K562 (cell line): ENCODE results near the gene HTR3E. TPM values are rescaled to one million over a fixed set of nuclear protein-coding genes. Genes with fewer than 3 reads are reported as not detected.

ENCODE experiments used
- CHD4 ChIP-seq: fragments of 200-600 bp; sonication (generic); IDR thresholded peaks from 3 replicates; pipeline ENCODE4 v1.6.1; 2012; ENCODE audit warnings: low read depth, mild to moderate bottlenecking, mixed read lengths, low read length, inconsistent platforms; ENCODE audit not compliant: insufficient read depth, insufficient replicate concordance, poor library complexity, severe bottlenecking
- HIVEP1 ChIP-seq: fragments of 250-450 bp; sonication (Bioruptor Pico); IDR thresholded peaks from 2 replicates; pipeline ENCODE4 v1.4.0; 2020; ENCODE audit warnings: mild to moderate bottlenecking
- MEF2D ChIP-seq: conservative IDR thresholded peaks from 2 replicates; pipeline ENCODE4 v1.6.1; 2016; ENCODE audit warnings: low read depth, missing genetic modification characterization, missing compliant biosample characterization
- NCOA4 ChIP-seq: fragments of 450-650 bp; IDR thresholded peaks from 2 replicates; pipeline ENCODE4 v1.6.1; 2018; ENCODE audit warnings: mild to moderate bottlenecking; ENCODE audit not compliant: partially characterized antibody
- POLR2AphosphoS2 ChIP-seq: IDR thresholded peaks from 2 replicates; pipeline ENCODE4 v1.6.1; 2012; ENCODE audit warnings: low read length, improper control_type of control experiment
- PTTG1 ChIP-seq: fragments of 450-650 bp; IDR thresholded peaks from 2 replicates; pipeline ENCODE4 v1.6.1; 2016; ENCODE audit warnings: low read depth, mild to moderate bottlenecking, missing genetic modification characterization, missing compliant biosample characterization
- ZNF121 ChIP-seq: sonication (generic); formaldehyde crosslinking; conservative IDR thresholded peaks from 2 replicates; pipeline ENCODE4 v1.8.0; 2022; ENCODE audit warnings: missing genetic modification reagents
- ZNF124 ChIP-seq: sonication (generic); formaldehyde crosslinking; IDR thresholded peaks from 2 replicates; pipeline ENCODE4 v1.8.1; 2022; ENCODE audit warnings: missing genetic modification reagents
- ZNF780A ChIP-seq: fragments of 250-450 bp; sonication (Bioruptor Pico); IDR thresholded peaks from 2 replicates; pipeline ENCODE4 v1.5.0; 2021; ENCODE audit warnings: mild to moderate bottlenecking
- polyA plus RNA-seq, 8 experiments: library from polyadenylated mRNA; depleted of rRNA in 4 of 8; stranded (reverse) in 5 of 8; unstranded in 3 of 8; fragments of >200 nt; fragmentation: Nextera tagmentation in 2 of 8; fragmentation: Illumina TruSeq in 1 of 8; extraction: Ambion mirVana in 2 of 8; extraction: Trizol in 1 of 8; gene quantifications; 2 replicates each; pipeline versions ENCODE4 v1.2.1 to v1.2.3, GENCODE V29; 2011 to 2014; ENCODE audit warnings: inconsistent platforms in 1 of 8, missing spikeins in 1 of 8
- total RNA-seq, 7 experiments: library from RNA; depleted of rRNA in 6 of 7; stranded (reverse); fragments of >200 nt in 6 of 7; fragmentation: Illumina TruSeq in 2 of 7; extraction: Trizol in 2 of 7; gene quantifications; 2 replicates each; pipeline versions ENCODE4 v1.2.1 to v1.2.3, GENCODE V29; 2011 to 2021; ENCODE audit warnings: low replicate concordance in 1 of 7
- TF ChIP-seq, protein P1 (sequence below): fragments of 250-450 bp; sonication (Bioruptor Pico); IDR thresholded peaks from 2 replicates; pipeline ENCODE4 v1.8.0; 2021; ENCODE audit warnings: moderate library complexity, mild to moderate bottlenecking, inconsistent platforms
- TF ChIP-seq, protein P2 (sequence below): fragments of 450-650 bp; IDR thresholded peaks from 2 replicates; pipeline ENCODE4 v1.6.1; 2016; ENCODE audit warnings: mild to moderate bottlenecking, moderate library complexity

Gene HTR3E
- total and polyA plus RNA-seq, 9 of the 15 experiments (the other 6 are each of a cell fraction or from before 2014, with no cell fraction given) = not detected

- TF ChIP-seq, protein P1, sequence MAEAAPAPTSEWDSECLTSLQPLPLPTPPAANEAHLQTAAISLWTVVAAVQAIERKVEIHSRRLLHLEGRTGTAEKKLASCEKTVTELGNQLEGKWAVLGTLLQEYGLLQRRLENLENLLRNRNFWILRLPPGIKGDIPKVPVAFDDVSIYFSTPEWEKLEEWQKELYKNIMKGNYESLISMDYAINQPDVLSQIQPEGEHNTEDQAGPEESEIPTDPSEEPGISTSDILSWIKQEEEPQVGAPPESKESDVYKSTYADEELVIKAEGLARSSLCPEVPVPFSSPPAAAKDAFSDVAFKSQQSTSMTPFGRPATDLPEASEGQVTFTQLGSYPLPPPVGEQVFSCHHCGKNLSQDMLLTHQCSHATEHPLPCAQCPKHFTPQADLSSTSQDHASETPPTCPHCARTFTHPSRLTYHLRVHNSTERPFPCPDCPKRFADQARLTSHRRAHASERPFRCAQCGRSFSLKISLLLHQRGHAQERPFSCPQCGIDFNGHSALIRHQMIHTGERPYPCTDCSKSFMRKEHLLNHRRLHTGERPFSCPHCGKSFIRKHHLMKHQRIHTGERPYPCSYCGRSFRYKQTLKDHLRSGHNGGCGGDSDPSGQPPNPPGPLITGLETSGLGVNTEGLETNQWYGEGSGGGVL = no peak
- TF ChIP-seq NCOA4 = no peak
- no peak for TF ChIP-seq MEF2D
- no peak for TF ChIP-seq CHD4
- TF ChIP-seq ZNF780A (CRISPR knock-in tag) = no peak
- TF ChIP-seq PTTG1 = no peak
- no peak for TF ChIP-seq ZNF121 (CRISPR knock-in tag)
- TF ChIP-seq, protein P2, sequence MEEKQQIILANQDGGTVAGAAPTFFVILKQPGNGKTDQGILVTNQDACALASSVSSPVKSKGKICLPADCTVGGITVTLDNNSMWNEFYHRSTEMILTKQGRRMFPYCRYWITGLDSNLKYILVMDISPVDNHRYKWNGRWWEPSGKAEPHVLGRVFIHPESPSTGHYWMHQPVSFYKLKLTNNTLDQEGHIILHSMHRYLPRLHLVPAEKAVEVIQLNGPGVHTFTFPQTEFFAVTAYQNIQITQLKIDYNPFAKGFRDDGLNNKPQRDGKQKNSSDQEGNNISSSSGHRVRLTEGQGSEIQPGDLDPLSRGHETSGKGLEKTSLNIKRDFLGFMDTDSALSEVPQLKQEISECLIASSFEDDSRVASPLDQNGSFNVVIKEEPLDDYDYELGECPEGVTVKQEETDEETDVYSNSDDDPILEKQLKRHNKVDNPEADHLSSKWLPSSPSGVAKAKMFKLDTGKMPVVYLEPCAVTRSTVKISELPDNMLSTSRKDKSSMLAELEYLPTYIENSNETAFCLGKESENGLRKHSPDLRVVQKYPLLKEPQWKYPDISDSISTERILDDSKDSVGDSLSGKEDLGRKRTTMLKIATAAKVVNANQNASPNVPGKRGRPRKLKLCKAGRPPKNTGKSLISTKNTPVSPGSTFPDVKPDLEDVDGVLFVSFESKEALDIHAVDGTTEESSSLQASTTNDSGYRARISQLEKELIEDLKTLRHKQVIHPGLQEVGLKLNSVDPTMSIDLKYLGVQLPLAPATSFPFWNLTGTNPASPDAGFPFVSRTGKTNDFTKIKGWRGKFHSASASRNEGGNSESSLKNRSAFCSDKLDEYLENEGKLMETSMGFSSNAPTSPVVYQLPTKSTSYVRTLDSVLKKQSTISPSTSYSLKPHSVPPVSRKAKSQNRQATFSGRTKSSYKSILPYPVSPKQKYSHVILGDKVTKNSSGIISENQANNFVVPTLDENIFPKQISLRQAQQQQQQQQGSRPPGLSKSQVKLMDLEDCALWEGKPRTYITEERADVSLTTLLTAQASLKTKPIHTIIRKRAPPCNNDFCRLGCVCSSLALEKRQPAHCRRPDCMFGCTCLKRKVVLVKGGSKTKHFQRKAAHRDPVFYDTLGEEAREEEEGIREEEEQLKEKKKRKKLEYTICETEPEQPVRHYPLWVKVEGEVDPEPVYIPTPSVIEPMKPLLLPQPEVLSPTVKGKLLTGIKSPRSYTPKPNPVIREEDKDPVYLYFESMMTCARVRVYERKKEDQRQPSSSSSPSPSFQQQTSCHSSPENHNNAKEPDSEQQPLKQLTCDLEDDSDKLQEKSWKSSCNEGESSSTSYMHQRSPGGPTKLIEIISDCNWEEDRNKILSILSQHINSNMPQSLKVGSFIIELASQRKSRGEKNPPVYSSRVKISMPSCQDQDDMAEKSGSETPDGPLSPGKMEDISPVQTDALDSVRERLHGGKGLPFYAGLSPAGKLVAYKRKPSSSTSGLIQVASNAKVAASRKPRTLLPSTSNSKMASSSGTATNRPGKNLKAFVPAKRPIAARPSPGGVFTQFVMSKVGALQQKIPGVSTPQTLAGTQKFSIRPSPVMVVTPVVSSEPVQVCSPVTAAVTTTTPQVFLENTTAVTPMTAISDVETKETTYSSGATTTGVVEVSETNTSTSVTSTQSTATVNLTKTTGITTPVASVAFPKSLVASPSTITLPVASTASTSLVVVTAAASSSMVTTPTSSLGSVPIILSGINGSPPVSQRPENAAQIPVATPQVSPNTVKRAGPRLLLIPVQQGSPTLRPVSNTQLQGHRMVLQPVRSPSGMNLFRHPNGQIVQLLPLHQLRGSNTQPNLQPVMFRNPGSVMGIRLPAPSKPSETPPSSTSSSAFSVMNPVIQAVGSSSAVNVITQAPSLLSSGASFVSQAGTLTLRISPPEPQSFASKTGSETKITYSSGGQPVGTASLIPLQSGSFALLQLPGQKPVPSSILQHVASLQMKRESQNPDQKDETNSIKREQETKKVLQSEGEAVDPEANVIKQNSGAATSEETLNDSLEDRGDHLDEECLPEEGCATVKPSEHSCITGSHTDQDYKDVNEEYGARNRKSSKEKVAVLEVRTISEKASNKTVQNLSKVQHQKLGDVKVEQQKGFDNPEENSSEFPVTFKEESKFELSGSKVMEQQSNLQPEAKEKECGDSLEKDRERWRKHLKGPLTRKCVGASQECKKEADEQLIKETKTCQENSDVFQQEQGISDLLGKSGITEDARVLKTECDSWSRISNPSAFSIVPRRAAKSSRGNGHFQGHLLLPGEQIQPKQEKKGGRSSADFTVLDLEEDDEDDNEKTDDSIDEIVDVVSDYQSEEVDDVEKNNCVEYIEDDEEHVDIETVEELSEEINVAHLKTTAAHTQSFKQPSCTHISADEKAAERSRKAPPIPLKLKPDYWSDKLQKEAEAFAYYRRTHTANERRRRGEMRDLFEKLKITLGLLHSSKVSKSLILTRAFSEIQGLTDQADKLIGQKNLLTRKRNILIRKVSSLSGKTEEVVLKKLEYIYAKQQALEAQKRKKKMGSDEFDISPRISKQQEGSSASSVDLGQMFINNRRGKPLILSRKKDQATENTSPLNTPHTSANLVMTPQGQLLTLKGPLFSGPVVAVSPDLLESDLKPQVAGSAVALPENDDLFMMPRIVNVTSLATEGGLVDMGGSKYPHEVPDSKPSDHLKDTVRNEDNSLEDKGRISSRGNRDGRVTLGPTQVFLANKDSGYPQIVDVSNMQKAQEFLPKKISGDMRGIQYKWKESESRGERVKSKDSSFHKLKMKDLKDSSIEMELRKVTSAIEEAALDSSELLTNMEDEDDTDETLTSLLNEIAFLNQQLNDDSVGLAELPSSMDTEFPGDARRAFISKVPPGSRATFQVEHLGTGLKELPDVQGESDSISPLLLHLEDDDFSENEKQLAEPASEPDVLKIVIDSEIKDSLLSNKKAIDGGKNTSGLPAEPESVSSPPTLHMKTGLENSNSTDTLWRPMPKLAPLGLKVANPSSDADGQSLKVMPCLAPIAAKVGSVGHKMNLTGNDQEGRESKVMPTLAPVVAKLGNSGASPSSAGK = peak; percentile 41; the same call in 1 of the 2 replicates
- TF ChIP-seq POLR2AphosphoS2 = no peak
- TF ChIP-seq HIVEP1 (CRISPR knock-in tag) = 0 out of 2 replicates have a peak, but pooled peaks have one; percentile 49
- TF ChIP-seq ZNF124 (CRISPR knock-in tag) = no peak
Observed at GRCh38 chr3:184135149-184135910, 38.5 kb downstream of the HTR3E start, which contains the start of gene EIF2B5 (continued).
